ENCODE results near the gene PLA2G6. TPM values are rescaled to one million over a fixed set of nuclear protein-coding genes. Genes with fewer than 3 reads are reported as not detected.
A peak's percentile ranks its signal among the peaks of the same experiment; 100 is the strongest.

The PLA2G6 gene
- total and polyA plus RNA-seq, 2 of the 4 experiments (the other 2 are of a cell fraction) = 6.1 to 10.3 TPM

DNA sequence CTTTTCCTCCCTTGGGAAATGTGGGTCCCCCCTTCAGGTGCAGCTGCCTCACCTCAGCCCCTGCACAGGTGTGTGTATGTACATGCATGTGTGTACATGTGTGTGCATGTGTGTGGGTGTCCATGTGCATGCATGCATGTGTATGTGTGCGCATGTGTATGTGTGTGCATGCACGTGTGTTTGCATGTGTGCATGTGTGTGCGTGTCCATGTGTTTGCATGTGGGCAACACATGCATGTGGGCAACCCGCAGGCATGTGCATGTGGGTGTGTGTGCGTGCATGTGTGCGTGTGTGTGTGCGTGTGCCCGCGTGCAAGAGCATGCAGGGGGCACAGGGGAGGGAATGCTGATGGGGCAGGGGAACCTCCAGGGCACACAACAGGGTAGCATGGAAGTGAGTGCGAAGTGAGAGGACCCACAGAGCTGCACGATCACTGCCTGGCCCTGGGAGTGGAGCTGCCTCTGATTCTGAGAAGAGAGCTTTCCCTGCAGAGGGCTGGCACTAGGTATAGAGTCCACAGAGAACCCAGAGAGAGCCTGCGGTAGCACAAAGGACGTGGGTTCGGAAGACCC lies 56.5 kb downstream of the PLA2G6 start:
- Histone ChIP-seq H3K18ac (ENCODE audit: low read depth, low read length) (no peak overlapping the region), H3K9me1 (ENCODE audit: insufficient read depth, low read length) (peaks cover 4% of the 10 kb centered on the region), H3K9ac (ENCODE audit: low read depth, low read length) (no peak overlapping the region), H3K4me3 (ENCODE audit: insufficient read depth, low read depth, low read length) (no peak overlapping the region), H2BK15ac (ENCODE audit: low read depth, low read length) (no peak overlapping the region), H4K5ac (ENCODE audit: low read depth, low read length) (no peak overlapping the region), H3K27ac (ENCODE audit: insufficient read depth, low read length) (no peak overlapping the region), H2BK5ac (ENCODE audit: low read depth, low read length, poor library complexity, severe bottlenecking) (no peak overlapping the region), H3K4me1 (ENCODE audit: control insufficient read depth, insufficient read depth, low read length) (no peaks in the 10 kb centered on the region), H2BK120ac (ENCODE audit: low read depth, low read length) (no peak overlapping the region), H4K20me1 (ENCODE audit: insufficient read depth, low read length) (no peaks in the 10 kb centered on the region), H2AK9ac (replicated peaks; ENCODE audit: low read depth, low read length, poor library complexity) (no peak overlapping the region), H4K91ac (ENCODE audit: insufficient read depth, low read depth, low read length) (no peak overlapping the region), H3K36me3 (ENCODE audit: control insufficient read depth, insufficient read depth, low read length) (no peaks in the 10 kb centered on the region), H3K14ac (replicated peaks; ENCODE audit: low read depth, low read length) (no peak overlapping the region), H2AFZ (replicated peaks; ENCODE audit: low read length, poor library complexity) (peak overlapping the region; percentile 32), H3K4ac (ENCODE audit: low read depth, low read length) (no peak overlapping the region), H2AK5ac (ENCODE audit: low read depth, low read length) (no peak overlapping the region), H3K27me3 (ENCODE audit: control insufficient read depth, insufficient read depth, low read length) (peaks cover 3% of the 10 kb centered on the region; the same call in 1 of the 2 replicates), H3K23ac (ENCODE audit: low read depth, low read length) (no peak overlapping the region), H3K56ac (ENCODE audit: extremely low read depth, insufficient read depth, low read length) (no peak overlapping the region), H3K79me1 (ENCODE audit: low read depth in 1 of 2, low read length in 2 of 2) (no peaks in the 10 kb centered on the region), H2BK20ac (ENCODE audit: low read depth, low read length) (no peak overlapping the region), H3K9me3 (ENCODE audit: control insufficient read depth, insufficient read depth, low read length) (no peaks in the 10 kb centered on the region), H4K8ac (ENCODE audit: low read depth in 2 of 2, low read length in 2 of 2) (no peak overlapping the region), H3K4me2 (ENCODE audit: low read depth, low read length) (no peak overlapping the region)
- dilution Hi-C loops (cut with HindIII; ENCODE audit: low sequenced_read_pairs, unreplicated experiment) = no loop called here
- no peak for ATAC-seq (ENCODE audit: low read depth)
- no peak for DNase-seq
- WGBS, 2 experiments (ENCODE audit: extremely low coverage in 2 of 2, insufficient read length in 1 of 2) = 82% methylated on average over 6 of the region's 14 CpGs; no CpG with 5 or more reads in 1 of the 2 experiments
- intact Hi-C loops (cut with micrococcal nuclease) = no loop called here
- TF ChIP-seq SMC3 (IDR thresholded peaks at IDR 0.05; ENCODE audit: low read depth, low read length) = no peak
- TF ChIP-seq MAZ (IDR thresholded peaks at IDR 0.05; ENCODE audit: borderline replicate concordance, low read depth, low read length) = no peak
- TF ChIP-seq, protein P1, sequence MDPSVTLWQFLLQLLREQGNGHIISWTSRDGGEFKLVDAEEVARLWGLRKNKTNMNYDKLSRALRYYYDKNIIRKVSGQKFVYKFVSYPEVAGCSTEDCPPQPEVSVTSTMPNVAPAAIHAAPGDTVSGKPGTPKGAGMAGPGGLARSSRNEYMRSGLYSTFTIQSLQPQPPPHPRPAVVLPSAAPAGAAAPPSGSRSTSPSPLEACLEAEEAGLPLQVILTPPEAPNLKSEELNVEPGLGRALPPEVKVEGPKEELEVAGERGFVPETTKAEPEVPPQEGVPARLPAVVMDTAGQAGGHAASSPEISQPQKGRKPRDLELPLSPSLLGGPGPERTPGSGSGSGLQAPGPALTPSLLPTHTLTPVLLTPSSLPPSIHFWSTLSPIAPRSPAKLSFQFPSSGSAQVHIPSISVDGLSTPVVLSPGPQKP (IDR thresholded peaks at IDR 0.05; ENCODE audit: borderline replicate concordance, low read depth, low read length) = no peak
- no peak for TF ChIP-seq RCOR1 (IDR thresholded peaks at IDR 0.05; ENCODE audit: insufficient replicate concordance, low read length)
- TF ChIP-seq RFX5 (IDR thresholded peaks at IDR 0.05; ENCODE audit: low read depth, low read length) = no peak
- no peak for TF ChIP-seq BHLHE40 (IDR thresholded peaks at IDR 0.05; ENCODE audit: low read depth, low read length)
- no peak for TF ChIP-seq RAD21 (IDR thresholded peaks at IDR 0.05; ENCODE audit: low read length)
- no peak for TF ChIP-seq FOS (IDR thresholded peaks at IDR 0.05; ENCODE audit: low read depth, low read length)
- TF ChIP-seq CHD1 (IDR thresholded peaks at IDR 0.05; ENCODE audit: low read depth, low read length) = no peak
- TF ChIP-seq CEBPB (IDR thresholded peaks at IDR 0.05; ENCODE audit: low read depth, low read length) = no peak
- TF ChIP-seq POLR2A (IDR thresholded peaks at IDR 0.05; ENCODE audit: low read depth, low read length) = no peak
- TF ChIP-seq MXI1 (IDR thresholded peaks at IDR 0.05; ENCODE audit: borderline replicate concordance, low read depth, low read length) = no peak
- TF ChIP-seq, protein P2, sequence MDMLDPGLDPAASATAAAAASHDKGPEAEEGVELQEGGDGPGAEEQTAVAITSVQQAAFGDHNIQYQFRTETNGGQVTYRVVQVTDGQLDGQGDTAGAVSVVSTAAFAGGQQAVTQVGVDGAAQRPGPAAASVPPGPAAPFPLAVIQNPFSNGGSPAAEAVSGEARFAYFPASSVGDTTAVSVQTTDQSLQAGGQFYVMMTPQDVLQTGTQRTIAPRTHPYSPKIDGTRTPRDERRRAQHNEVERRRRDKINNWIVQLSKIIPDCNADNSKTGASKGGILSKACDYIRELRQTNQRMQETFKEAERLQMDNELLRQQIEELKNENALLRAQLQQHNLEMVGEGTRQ (IDR thresholded peaks at IDR 0.05; ENCODE audit: low read depth, low read length) = no peak
- TF ChIP-seq, protein P3, sequence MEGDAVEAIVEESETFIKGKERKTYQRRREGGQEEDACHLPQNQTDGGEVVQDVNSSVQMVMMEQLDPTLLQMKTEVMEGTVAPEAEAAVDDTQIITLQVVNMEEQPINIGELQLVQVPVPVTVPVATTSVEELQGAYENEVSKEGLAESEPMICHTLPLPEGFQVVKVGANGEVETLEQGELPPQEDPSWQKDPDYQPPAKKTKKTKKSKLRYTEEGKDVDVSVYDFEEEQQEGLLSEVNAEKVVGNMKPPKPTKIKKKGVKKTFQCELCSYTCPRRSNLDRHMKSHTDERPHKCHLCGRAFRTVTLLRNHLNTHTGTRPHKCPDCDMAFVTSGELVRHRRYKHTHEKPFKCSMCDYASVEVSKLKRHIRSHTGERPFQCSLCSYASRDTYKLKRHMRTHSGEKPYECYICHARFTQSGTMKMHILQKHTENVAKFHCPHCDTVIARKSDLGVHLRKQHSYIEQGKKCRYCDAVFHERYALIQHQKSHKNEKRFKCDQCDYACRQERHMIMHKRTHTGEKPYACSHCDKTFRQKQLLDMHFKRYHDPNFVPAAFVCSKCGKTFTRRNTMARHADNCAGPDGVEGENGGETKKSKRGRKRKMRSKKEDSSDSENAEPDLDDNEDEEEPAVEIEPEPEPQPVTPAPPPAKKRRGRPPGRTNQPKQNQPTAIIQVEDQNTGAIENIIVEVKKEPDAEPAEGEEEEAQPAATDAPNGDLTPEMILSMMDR (conservative IDR thresholded peaks at IDR 0.05; ENCODE audit: low read depth, low read length) = no peak
- no peak for TF ChIP-seq MAFK (IDR thresholded peaks at IDR 0.05; ENCODE audit: low read depth, low read length)
- no peak for TF ChIP-seq NFE2L2 (IDR thresholded peaks at IDR 0.05; ENCODE audit: low read depth, low read length)
- in situ Hi-C loops (cut with MboI; ENCODE audit: low sequenced_read_pairs) = no loop called here
- POLR2A ChIA-PET (ENCODE audit: unreplicated experiment) = no interaction called here
- BruUV-seq (replicated peaks) = no TSS peak
- CTCF ChIA-PET = no interaction called here

All from IMR-90 (cell line).